GM18526 (cell line): Measurements from ENCODE around the gene MPZL3.

Experiments used
- POLR2A ChIP-seq: IDR thresholded peaks from 3 replicates; pipeline ENCODE4 v1.6.1; 2011; ENCODE audit not compliant: insufficient read length; ENCODE audit errors: extremely low read depth

MPZL3 gene

GRCh38 chr11:118194835-118195627 lies 57.1 kb downstream of the MPZL3 start:
- TF ChIP-seq POLR2A = no peak

GRCh38 chr11:118193910-118194566 lies 58.1 kb downstream of the MPZL3 start:
- TF ChIP-seq POLR2A = no peak

- TF ChIP-seq POLR2A = no peak
Measured at GRCh38 chr11:118186346-118187107, 65.6 kb downstream of the MPZL3 start.

- no peak for TF ChIP-seq POLR2A
Measured at GRCh38 chr11:118184784-118185579, 67.2 kb downstream of the MPZL3 start.

GRCh38 chr11:118180300-118180703 lies 71.9 kb downstream of the MPZL3 start:
- no peak for TF ChIP-seq POLR2A

- TF ChIP-seq POLR2A = no peak
Measured at GRCh38 chr11:118176778-118177134, 75.4 kb downstream of the MPZL3 start.
